ENCODE results near the gene FGF14. TPM values are rescaled to one million over a fixed set of nuclear protein-coding genes. Genes with fewer than 3 reads are reported as not detected.

Gene FGF14
- total RNA-seq, 1 experiment from 2014 or later: not detected

DNA sequence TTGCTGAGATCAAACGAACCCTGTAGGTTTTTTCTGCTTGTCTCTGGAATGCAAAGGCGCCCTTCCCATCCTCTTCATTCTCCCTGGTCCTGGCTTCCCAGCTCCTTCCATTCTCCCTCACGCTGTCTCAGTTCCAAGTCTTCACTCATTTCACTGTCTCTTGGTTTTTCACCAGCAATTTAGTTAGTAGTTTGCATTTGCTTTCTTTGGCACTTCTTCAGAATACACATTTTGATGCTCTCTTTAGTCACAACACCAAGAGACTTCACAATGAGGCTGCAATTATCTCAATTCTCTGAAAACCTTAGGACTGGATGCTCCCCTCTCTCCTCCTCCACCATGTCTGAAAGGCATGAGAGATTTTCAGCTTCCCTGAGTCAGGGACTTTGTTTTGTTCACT lies 470.7 kb downstream of the FGF14 start:
- DNase-seq (ENCODE audit: low spot score): no peak

DNA sequence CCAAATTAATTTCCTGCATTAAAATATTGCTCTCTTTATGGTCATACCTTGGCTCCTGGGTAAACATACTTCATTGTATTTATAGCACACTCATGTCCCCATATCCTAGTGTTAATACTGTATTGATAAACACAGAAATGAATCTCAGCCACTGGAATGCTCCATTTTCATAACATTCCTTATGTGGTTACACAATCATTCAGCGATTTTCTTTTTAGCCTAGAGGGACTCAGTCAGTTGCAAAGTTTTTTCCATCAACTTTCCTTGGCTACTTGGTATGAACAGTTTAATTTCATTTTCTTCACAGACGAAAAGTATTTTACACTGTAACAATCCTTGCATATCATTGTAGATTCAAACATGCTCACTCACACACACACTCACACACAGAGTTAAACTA lies 471.5 kb downstream of the FGF14 start:
- DNase-seq (ENCODE audit: low spot score): no peak

DNA sequence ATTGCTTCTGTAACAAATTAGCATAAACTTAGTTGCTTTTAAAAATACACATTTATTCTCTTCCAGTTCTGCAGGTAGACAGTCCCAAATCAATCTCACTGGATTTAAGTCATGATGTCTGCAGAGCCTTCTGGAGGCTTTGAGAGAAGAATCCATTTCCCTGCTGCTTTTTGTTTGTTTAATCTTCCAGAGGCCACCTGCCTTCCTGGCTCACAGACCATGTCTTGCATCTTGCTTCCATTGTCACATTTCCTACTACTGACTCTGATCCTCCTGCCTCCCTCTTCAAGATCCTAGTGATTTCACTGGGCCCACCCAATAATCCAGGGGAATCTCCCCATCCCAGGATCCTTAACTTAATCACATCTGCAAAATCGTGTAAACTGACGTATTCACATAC lies 476.1 kb downstream of the FGF14 start:
- no peak for DNase-seq (ENCODE audit: low spot score)

DNA sequence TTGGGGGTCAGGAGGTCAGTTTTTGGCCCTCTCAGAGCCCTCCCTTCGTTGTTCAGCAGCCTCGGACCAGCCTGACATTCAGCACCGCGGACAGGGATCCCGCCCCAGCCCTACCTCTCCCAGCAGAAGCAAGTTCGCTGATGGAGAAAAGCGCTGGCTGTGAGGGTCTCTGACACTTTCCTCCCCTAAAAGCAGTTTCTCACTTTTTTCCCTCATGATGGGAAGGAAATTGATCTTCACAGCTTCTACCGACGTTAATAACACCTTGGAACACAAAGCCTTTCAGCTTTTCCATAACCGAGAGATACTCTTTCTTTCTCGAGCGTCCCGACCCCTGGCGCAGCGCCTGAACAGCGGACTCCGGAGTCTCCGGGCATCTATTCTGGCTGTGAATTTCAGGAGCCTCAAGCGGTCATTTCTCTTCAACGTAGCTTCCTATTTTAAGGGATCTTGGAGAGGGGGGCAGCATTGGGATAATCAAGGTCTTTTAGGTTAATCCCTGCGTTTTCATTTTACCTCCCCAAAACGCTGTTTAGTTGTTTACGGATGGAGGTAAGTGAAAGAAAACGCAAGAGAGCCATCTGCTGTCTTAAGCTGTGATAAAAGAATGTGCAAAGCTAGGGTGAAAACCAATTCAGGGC lies 482.2 kb downstream of the FGF14 start:
- DNase-seq (ENCODE audit: low spot score): no peak

DNA sequence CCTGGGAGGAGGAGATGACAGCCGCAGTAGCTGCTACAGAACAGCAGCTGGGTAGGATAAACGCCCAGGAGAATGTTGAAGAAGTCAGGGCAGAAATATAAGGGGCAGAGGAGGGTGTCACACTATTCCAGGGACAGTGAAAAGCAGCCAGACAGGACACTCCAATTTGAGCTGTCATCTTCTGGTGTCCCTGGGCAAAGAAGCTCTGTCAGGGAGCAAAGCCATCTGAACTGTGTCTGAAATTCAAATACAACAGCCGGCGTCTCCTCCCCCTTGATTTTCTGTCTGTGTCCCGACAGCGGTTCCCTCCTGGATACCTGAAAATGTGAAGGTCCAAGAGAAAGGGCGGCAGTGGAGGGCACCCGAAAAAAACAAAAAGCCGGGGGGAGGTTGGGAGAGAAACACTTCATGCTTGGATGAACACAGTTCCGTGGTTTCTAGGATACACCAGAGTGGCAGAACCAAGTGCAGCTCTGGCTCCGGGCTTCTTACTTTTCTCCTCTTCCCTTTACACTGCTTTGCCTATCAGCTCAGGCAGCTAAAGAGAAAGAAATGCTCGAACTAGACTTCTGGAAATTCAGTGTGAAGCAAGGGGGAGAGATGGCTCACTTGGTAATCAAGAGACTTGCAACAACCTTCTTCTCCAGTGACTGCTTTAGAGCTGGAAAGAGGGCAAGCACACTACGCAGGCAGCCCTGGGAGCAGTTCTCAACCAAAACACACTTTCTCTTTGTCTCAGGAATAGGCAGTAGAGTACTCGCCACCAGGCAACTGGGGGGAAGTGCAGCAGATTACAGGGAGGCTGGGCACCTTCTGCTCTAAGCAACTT lies 483.8 kb downstream of the FGF14 start:
- no peak for DNase-seq (ENCODE audit: low spot score)

DNA sequence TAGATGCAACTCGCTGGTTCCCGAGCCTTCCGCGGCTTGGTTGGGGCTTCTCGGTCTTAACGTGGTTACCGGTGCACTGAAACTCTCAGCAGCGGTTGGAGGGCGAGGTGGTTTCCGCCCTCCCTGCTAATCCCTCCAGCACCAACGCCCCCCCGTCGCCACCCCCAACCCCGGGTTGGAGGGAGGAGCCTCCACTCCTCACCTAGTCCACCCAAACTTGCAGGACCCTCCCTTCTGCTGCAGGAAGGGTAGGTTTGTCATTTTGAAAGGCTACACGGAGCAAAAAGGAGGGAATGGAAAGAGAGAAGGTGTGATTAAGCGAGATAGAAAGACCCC lies 484.4 kb downstream of the FGF14 start:
- no peak for DNase-seq (ENCODE audit: low spot score)

DNA sequence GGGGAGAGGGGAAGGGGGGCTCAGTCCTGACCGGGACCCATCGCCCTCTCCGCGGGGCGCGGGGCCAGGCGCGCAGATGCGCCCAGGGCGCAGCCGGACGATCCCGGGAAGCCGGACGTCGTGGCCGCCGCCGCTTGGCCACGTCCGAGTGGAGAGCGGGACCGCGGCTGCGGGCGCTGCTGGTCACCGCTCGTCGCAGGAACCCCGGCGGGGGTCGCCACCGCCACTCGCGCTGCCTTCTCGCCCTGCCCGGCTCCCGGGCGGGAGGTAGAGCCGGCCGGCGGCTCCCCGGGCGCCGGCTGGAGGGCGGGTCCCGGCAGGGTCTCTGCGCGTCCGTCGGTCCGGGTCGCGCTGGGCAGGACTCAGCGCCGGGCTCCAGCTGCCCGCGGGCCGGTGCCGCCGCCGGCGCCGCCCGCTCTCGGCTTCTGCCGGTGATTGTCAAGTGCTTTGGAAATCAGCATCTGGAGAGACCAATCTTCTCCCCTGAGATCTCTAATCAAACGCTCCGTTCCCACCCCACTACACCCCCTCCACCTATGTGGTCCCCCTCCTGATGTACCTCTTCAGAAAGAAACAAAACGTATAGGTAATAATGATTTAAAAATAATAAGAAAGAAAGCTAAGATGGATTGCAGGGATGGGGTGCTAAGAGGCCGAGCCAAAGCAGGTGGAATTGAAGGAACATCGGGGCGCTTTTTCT lies 484.9 kb downstream of the FGF14 start:
- DNase-seq (ENCODE audit: low spot score): no peak

DNA sequence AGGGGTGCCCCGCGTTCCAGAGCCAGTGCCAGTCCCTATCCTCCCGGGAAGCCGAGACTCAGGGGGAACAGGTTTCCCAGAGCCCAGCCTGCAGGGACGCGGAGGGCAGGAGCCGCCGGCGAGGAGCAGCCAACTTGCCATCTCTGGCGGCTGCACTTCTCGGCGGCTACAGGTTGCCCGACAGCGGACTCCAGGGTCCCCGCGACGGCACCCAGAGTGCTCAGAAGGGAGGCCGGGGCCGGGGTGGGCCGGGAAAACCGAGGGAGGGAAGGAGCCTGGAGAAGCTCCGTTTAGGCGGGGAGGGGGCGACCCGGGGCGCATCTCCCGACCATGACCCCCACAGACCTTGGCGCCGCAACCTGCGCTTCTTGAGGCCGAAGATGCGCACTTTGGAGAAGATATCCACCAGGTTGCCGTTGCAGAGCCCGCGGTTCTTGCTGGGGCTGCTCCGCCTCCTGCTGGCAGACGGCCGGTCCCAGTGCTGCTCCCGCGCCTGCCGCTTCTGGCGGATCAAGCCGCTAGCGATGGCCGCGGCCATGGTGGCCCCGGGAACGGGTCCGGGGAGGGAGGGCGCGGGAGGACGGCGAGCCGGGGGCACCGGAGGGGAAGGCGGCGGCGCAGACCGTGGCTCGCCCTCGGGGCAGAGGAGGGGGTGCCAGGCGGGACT lies 485.6 kb downstream of the FGF14 start:
- DNase-seq (ENCODE audit: low spot score): no peak

DNA sequence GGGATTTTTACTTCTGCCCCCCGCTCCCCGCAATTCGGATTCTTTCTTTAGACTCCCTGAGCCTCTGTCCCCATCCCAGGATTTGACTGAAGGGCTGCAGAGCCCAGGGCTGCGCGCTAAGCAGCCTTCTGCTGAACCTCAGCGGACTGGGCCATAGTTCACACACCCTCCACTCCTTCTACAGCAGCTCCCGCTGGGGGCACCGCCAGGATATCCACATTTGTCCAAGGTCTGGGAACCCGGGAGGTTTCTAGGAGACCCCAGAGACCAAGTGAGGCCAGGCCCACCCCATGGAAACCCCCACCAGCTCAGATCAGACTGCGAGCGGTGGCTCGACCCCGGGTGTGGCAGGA lies 486.1 kb downstream of the FGF14 start:
- DNase-seq (ENCODE audit: low spot score): no peak

DNA sequence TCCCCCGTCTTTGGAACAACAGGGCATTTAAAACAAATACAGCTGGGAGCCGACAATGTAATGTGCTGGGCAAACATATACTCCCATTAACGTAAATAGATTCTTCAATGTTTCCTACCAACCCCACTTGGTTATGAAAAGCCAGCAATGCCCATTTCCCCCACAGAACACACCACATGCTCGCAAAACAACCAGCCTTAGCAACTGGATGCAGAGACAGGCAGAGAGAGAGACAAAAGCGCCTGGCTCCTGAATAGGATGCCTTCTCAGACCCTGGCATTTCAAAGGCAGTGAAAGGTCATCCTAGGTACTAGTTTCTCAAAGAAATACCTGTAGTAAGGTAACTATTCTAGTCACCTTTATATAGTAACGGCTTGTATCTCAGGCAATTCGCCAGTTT lies 486.5 kb downstream of the FGF14 start:
- no peak for DNase-seq (ENCODE audit: low spot score)

DNA sequence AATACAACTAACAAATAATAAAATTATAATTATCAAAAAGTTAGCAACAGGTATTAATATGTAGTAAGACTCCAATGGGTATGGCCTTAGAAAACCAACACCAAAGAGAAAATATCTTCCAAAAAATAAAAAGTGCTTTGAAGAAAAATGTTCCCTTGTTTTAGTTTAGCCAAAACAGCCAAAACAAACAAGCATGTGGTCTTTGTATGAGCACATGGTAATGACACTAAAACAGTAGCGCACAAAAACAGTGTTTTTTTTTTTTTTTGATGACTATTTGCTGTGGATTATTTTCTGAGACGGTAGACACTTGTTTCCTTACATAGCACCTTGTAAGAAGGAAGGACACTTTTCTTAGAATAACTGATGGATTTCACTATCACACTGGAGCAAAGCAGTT lies 490.1 kb downstream of the FGF14 start:
- DNase-seq (ENCODE audit: low spot score): no peak

DNA sequence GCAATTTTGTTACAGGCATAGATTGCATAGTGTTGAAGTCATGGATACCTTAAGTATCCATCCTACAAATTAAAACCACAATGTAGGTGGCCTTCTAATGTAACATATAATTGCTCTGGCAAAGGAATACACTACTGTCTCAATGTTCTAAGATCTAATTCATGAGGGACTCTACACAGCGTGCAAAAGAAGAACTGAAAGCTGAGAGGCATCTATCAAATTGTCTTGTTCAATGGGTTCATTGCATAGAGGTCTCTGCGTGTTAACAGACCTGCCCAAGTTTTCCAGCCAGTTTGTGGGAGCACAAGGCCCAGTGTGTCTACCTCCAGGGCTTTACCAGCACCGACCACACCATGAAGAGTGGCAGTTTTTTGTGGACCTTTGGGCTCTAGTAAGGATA lies 498.0 kb downstream of the FGF14 start:
- no peak for DNase-seq (ENCODE audit: low spot score)

DNA sequence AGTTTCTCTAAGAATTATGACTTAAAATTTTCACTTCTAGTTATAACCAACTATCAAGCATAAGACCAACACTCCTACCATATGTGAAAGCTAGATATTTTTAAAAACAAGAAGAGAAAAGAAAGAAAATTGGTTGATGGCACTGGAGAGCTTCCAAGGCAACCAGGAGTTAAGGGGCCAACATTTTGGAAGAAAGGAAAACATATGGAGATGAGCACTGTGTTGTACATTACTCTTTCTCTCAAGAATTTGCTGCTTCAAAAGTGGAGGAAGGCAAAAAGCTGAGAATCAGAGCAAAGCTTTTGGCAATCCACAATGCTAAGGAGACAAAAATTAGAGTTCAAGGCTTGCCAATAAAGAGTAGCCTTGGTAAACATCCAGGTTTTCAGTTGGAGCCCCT lies 503.2 kb downstream of the FGF14 start:
- no peak for DNase-seq (ENCODE audit: low spot score)

DNA sequence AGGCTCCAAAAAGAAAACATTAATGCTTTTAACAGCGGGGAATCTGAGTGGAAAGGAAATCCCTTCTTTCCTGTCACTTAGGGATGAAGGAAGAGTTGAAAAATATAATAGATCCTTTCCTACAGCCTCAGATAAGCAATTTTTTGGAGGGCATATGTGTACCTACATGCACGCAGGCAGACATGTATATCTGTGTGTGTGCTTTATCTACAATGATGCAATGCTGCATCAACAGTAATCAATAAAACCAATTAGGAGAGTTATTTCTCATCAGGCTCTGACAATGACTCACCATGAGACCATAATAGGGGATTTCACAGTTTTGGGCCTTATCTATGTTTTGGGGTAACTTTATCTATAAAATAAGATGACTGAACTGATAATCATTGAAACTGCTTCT lies 505.3 kb downstream of the FGF14 start:
- DNase-seq (ENCODE audit: low spot score): no peak

DNA sequence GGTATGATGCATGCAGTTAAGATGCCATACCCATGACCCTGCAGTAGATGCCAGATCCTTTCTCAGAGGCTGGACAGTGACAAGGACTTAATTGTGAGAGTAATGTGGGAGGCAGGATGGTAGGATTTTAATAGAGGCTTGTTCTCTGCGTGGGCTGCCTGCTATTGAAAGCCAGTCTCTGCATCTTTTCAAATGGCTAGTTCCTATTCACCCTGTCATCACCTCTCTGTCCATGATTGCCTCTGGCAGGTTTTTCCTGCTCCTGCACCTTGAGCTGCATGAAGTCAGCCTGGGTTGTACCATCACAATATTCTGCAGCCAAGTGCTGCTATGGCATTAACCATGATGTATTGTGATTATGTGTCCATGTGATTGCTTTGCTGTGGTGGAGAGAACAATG lies 508.8 kb downstream of the FGF14 start:
- no peak for DNase-seq (ENCODE audit: low spot score)

DNA sequence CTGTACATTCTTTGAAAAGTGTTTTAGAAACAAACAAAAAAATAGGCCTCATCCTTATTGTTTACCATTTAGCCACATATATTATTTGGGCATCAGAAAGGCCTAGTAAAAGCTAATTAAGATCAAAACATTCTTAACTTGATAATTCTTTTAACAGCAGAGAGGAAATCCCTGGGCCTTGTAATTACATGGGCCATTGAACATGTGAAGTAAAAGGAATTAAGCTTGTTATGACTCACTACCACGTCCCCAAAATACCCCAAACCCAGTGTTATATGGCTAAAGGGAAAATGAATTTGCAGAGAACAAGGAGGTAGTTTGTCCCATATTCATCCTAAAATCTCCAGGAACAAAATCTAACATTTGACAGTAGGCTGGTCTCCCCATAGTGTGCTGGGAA lies 509.6 kb downstream of the FGF14 start:
- DNase-seq (ENCODE audit: low spot score): no peak

DNA sequence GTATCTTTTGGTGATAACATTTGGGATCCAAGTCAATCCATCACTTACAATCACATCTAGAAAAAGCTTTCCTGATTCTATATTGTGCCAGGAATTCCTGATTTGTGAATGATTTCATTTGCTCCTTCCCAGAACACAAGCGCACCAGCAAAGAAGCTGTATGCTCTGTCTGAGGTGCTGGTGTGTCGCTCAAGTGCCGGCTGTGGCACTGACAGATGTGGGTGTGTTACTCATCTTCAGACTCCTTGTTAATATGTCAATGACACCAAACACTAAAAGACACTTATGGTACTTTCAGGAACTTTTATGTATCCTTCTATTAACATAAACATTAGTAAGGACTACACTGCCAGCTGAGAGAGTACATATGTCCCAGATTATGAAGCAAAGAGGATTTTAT lies 520.3 kb downstream of the FGF14 start:
- no peak for DNase-seq (ENCODE audit: low spot score)

DNA sequence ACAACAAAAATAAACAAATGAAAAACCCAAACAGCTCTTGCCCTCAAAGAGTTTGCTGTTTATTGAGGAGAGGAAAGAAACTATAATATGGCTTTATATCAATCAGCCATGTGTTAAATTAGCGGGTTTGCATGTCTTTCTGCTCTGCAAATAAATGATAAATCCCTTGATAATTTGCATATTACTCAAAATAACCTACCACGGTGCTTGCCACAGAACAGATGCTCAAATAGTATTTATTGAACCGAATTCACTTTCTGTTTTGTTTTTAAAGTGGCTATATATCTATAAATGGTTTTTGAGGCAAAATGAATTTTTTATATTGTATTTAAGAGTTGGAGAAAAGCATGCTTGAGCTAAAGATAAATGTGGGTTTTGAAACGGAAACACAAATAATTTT lies 521.3 kb downstream of the FGF14 start:
- no peak for DNase-seq (ENCODE audit: low spot score)

DNA sequence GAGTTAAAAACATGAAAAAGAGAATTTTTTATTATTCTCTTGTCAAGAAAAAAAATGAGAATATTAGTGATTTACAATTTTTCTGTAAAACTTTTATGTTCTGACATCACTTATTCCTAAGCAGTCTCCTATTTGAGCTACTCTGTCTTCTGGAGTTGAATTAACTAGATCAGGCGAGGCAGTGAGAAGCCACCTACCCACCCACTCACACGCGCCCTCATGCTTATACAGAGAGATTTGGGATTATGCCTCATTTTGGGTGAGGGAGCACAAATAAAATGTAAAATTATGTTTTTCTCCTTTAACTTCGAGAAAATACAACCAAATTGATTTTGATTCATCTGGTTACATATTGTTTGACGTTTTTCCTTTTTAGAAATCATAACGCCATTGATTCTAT lies 524.9 kb downstream of the FGF14 start:
- DNase-seq (ENCODE audit: low spot score): no peak

DNA sequence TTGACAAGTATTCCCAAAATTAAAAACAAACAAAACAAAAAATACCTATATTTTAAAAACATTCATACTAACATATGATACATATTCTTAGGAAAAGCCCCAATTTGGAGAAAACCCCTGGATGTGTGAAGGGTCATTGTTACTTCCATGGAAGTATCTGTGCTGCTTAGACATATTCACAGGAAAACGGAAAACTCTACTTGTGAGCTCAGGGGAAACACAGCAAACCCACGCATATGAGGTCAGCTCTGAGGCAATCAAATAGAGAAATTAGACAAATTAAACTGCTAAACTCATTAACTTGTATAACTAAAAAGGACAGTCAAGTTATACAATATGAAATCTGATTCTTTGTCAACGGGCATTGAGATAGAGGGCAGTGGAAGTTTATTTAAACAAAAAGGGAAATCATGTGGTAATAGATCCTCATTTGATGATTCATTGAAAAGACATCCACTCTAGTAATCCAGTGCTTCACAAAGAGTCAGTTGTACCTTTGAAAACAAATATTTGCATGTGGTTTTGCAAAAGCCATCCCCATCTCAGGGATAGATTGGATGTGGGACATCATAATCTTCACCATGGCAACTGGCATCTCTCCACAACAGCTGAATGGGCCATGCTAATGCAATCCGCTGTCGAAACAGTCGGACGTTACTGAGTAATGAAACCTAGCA lies 526.0 kb downstream of the FGF14 start:
- DNase-seq (ENCODE audit: low spot score): peak; percentile 52

DNA sequence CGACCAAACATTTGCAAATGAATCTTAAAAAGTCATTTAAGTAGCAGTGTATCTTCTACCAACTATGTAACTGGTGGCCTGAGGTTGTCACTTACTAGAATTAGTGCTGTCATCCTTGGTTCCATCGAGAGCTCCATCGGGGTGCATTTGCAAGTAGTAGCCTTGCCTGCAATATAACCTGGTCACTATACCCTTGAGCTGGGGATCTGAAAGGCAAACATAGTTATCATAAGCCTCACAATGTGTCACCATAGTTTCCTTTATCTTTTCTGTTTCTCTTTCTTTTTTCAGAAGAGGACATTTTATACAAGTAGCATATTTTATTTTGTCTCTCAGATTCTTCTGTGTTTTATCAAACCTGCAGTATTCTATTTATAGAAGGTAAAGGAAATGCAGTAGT lies 526.8 kb downstream of the FGF14 start:
- no peak for DNase-seq (ENCODE audit: low spot score)

DNA sequence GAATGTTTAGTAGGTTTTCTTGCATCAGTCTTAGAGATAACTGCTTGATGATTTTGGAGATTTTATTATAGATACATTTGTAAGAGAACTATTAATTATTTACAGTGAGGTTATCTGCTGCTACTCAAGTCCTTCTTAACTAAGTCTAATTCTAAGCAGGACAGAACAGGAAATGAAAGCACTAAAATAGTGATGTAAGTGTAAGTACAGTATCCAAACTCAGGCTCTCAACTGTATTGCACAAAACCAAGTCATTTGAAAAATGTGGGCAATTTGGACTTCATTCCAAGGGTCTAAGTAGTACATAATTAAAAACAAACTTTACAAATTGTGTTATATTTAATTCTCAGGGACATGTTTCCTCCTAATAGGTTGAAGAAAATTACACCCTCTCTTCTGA lies 532.3 kb downstream of the FGF14 start:
- DNase-seq (ENCODE audit: low spot score): no peak
